MCF 10A (cell line): ENCODE results near the gene FMNL2. TPM values are rescaled to one million over a fixed set of nuclear protein-coding genes. Genes with fewer than 3 reads are reported as not detected.

Experiments used
- BruUV-seq: library from RNA; stranded (reverse); fragments of 400-500 nt; replicated peaks from 2 replicates; lab custom pipeline; 2021; lab: Mats Ljungman, UMichigan
- CTCF ChIA-PET: fragments of 300-600 bp; sonication (Branson Sonifier 250); formaldehyde crosslinking; extraction: SDS; loops from one replicate; lab custom pipeline; 2021; ENCODE audit warnings: antibody characterized with exemption, inconsistent platforms; lab: Yijun Ruan, JAX
- POLR2A ChIA-PET: fragments of 300-600, 350-650 bp; sonication (Branson Sonifier 250); formaldehyde crosslinking; extraction: SDS; loops from one replicate; lab custom pipeline; 2020; ENCODE audit warnings: antibody characterized with exemption, inconsistent platforms; lab: Yijun Ruan, JAX
- DNase-seq: peaks from one replicate; pipeline ENCODE4 v3.0.0-alpha.2; 2018; ENCODE audit not compliant: unreplicated experiment
- H3K27ac Mint-ChIP-seq: one replicate; pipeline ENCODE4 v1.8.0; 2022; ENCODE audit warnings: mild to moderate bottlenecking, low read depth, mixed read lengths; ENCODE audit not compliant: unreplicated experiment
- H3K27me3 Mint-ChIP-seq: one replicate; pipeline ENCODE4 v1.8.0; 2022; ENCODE audit warnings: mixed read lengths; ENCODE audit not compliant: insufficient read depth, unreplicated experiment
- H3K36me3 Mint-ChIP-seq: one replicate; pipeline ENCODE4 v1.8.0; 2022; ENCODE audit warnings: mild to moderate bottlenecking, moderate library complexity, mixed read lengths; ENCODE audit not compliant: insufficient read depth, unreplicated experiment
- H3K4me1 Mint-ChIP-seq: one replicate; pipeline ENCODE4 v1.8.0; 2022; ENCODE audit warnings: mixed read lengths; ENCODE audit not compliant: insufficient read depth, unreplicated experiment
- H3K4me3 Mint-ChIP-seq: one replicate; pipeline ENCODE4 v1.8.0; 2022; ENCODE audit warnings: mild to moderate bottlenecking, moderate library complexity, mixed read lengths; ENCODE audit not compliant: unreplicated experiment
- H3K9me3 Mint-ChIP-seq: one replicate; pipeline ENCODE4 v1.8.0; 2022; ENCODE audit warnings: mixed read lengths; ENCODE audit not compliant: unreplicated experiment
- intact Hi-C: fragments of 100-400 bp; cut with micrococcal nuclease; formaldehyde crosslinking; loops from 2 replicates; pipeline ENCODE4 v1.14.1; 2022
- total RNA-seq: library from RNA; stranded (reverse); gene quantifications from 2 replicates; pipeline ENCODE4 v1.2.3, GENCODE V29; 2022
- TF ChIP-seq, protein P1 (sequence below): fragments of 200-600 bp; IDR thresholded peaks from one replicate; pipeline ENCODE4 v1.8.0; 2022; ENCODE audit warnings: antibody characterized with exemption, mild to moderate bottlenecking; ENCODE audit not compliant: unreplicated experiment

The FMNL2 gene
- total RNA-seq, 1 experiment from 2014 or later = 76.5 TPM

- intact Hi-C loops = no loop called here
- no TSS peak for BruUV-seq
- H3K36me3 Mint-ChIP-seq = peaks cover 20% of the 10 kb centered on the region
- ChIA-PET CTCF (interaction anchor here (1.2 kb wide), 1 partner anchor 550 kb away, joined by 3 read pairs; no protein-coding TSS in a partner anchor), POLR2A (interaction anchor here (0.7 to 1.4 kb wide), 2 partner anchors 10 to 31 kb away, joined by 3 to 5 read pairs; no protein-coding TSS in a partner anchor)
- no peaks in the 10 kb centered on the region for H3K9me3 Mint-ChIP-seq
- DNase-seq = no peak
- no peak overlapping the region for H3K27ac Mint-ChIP-seq
- TF ChIP-seq, protein P1, sequence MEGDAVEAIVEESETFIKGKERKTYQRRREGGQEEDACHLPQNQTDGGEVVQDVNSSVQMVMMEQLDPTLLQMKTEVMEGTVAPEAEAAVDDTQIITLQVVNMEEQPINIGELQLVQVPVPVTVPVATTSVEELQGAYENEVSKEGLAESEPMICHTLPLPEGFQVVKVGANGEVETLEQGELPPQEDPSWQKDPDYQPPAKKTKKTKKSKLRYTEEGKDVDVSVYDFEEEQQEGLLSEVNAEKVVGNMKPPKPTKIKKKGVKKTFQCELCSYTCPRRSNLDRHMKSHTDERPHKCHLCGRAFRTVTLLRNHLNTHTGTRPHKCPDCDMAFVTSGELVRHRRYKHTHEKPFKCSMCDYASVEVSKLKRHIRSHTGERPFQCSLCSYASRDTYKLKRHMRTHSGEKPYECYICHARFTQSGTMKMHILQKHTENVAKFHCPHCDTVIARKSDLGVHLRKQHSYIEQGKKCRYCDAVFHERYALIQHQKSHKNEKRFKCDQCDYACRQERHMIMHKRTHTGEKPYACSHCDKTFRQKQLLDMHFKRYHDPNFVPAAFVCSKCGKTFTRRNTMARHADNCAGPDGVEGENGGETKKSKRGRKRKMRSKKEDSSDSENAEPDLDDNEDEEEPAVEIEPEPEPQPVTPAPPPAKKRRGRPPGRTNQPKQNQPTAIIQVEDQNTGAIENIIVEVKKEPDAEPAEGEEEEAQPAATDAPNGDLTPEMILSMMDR = no peak
- H3K27me3 Mint-ChIP-seq = no peaks in the 10 kb centered on the region
- peaks cover 16% of the 10 kb centered on the region for H3K4me1 Mint-ChIP-seq
- no peak overlapping the region for H3K4me3 Mint-ChIP-seq
These were observed 207.5 kb downstream of the FMNL2 start for GRCh38 chr2:152542337-152542994.

- H3K36me3 Mint-ChIP-seq = peaks cover 20% of the 10 kb centered on the region
- H3K4me3 Mint-ChIP-seq = no peak overlapping the region
- H3K4me1 Mint-ChIP-seq = peaks cover 16% of the 10 kb centered on the region
- ChIA-PET CTCF (interaction anchor here (0.7 to 1.2 kb wide), 2 partner anchors 43 to 550 kb away, joined by 3 read pairs; no protein-coding TSS in a partner anchor), POLR2A (interaction anchor here (0.7 to 1.4 kb wide), 2 partner anchors 29 to 30 kb away, joined by 3 read pairs; no protein-coding TSS in a partner anchor)
- TF ChIP-seq, protein P1 = no peak
- H3K27ac Mint-ChIP-seq = no peak overlapping the region
- no TSS peak for BruUV-seq
- peak; percentile 36 for DNase-seq
- intact Hi-C loops = no loop called here
- H3K9me3 Mint-ChIP-seq = no peaks in the 10 kb centered on the region
- H3K27me3 Mint-ChIP-seq = no peaks in the 10 kb centered on the region
These were observed 208.1 kb downstream of the FMNL2 start for GRCh38 chr2:152542995-152543481.

DNA sequence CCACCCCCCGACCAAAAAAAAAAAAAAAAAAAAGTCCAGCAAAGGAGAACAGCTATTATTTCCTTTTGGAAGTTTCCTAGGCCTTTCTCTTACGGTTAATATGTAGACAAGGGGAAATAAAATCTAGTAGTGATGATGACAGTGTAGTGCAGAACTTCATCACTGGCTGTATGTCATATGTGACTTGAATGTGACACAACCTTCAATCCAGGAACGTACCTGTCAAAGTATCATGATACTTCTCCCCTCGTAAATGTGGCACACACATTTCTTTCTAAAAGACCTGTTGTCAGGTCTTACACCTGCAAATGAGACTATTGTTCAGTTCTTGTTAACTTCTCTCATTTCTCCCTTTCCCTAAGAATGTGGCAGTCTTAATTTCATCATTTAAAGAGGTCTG lies 208.7 kb downstream of the FMNL2 start:
- intact Hi-C loops = no loop called here
- H3K36me3 Mint-ChIP-seq = peaks cover 26% of the 10 kb centered on the region
- DNase-seq = no peak
- CTCF ChIA-PET = interaction anchor here (0.6 to 0.7 kb wide), 2 partner anchors 25 to 44 kb away, joined by 3 read pairs; no protein-coding TSS in a partner anchor
- TF ChIP-seq, protein P1 = no peak
- peaks cover 16% of the 10 kb centered on the region for H3K4me1 Mint-ChIP-seq
- H3K27me3 Mint-ChIP-seq = no peaks in the 10 kb centered on the region
- peak overlapping the region; percentile 54 for H3K27ac Mint-ChIP-seq
- H3K9me3 Mint-ChIP-seq = no peaks in the 10 kb centered on the region
- no TSS peak for BruUV-seq
- POLR2A ChIA-PET = interaction anchor here (0.7 kb wide), 1 partner anchor 30 kb away, joined by 3 read pairs; no protein-coding TSS in a partner anchor
- no peak overlapping the region for H3K4me3 Mint-ChIP-seq

DNA sequence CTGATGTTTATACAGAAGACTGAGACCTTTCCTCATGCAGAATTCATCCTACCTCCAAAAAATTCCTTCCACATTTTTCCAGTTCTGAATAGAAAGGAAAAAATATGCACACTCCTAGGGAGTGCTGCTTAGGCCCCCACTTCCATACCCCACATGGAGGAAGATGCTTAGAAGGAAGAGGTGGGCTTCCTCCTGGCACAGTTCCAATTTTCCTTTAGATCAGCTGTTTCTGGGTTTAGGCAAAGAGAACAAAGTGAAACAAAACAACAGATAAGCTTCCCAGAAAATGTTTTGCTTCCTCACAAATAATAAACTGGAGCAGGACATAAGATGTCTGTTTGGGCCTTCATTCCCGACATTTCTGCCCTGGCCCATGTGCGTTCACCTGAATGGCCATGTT lies 209.7 kb downstream of the FMNL2 start:
- H3K9me3 Mint-ChIP-seq = no peaks in the 10 kb centered on the region
- BruUV-seq = no TSS peak
- ChIA-PET POLR2A (no interaction called here), CTCF (interaction anchor here (0.6 to 0.7 kb wide), 3 partner anchors 24 to 954 kb away, joined by 3 to 4 read pairs (median 3); no protein-coding TSS in a partner anchor)
- H3K4me1 Mint-ChIP-seq = peaks cover 16% of the 10 kb centered on the region
- TF ChIP-seq, protein P1 = no peak
- no peak overlapping the region for H3K4me3 Mint-ChIP-seq
- H3K36me3 Mint-ChIP-seq = peaks cover 27% of the 10 kb centered on the region
- no peaks in the 10 kb centered on the region for H3K27me3 Mint-ChIP-seq
- no peak for DNase-seq
- H3K27ac Mint-ChIP-seq = peak overlapping the region; percentile 54
- intact Hi-C loops = no loop called here
